Fibroblast of lung (primary cell): Measurements from ENCODE around the gene ZNF813.

ENCODE experiments used
- CTCF ChIP-seq, 2 donors: IDR thresholded peaks in 1 of 2; conservative IDR thresholded peaks in 1 of 2; 1 replicate in 1 of 2; 2 replicates in 1 of 2; pipeline ENCODE4 v1.5.1; 2011 to 2012; ENCODE audit warnings: low read length in 2 of 2, control low read depth in 1 of 2, inconsistent platforms in 1 of 2, low read depth in 1 of 2, mild to moderate bottlenecking in 1 of 2
- EZH2 ChIP-seq: IDR thresholded peaks from 2 replicates; pipeline ENCODE4 v1.5.1; 2012; ENCODE audit warnings: low read length, control low read depth, mild to moderate bottlenecking; ENCODE audit errors: missing control alignments

- TF ChIP-seq CTCF (conservative IDR thresholded peaks at IDR 0.05 in 1 of 2, IDR thresholded peaks at IDR 0.05 in 1 of 2; ENCODE audit: low read depth in 1 of 2, low read length in 2 of 2) (peak; percentile 45 to 57), EZH2 (no peak)
Observed at GRCh38 chr19:53511933-53512374, 44.4 kb downstream of the ZNF813 start.
